Measurements from ENCODE around the gene MINDY2.

Gene MINDY2

GRCh38 chr15:58771621-58772250 is 634 bp downstream of the MINDY2 start:
- TF ChIP-seq TEAD4 (IDR thresholded peaks at IDR 0.05) (no peak), RAD21 (IDR thresholded peaks at IDR 0.05; ENCODE audit: low read depth) (no peak; the same call in 1 of the 2 replicates), CREB1 (IDR thresholded peaks at IDR 0.05; ENCODE audit: low read depth) (no peak), REST (IDR thresholded peaks at IDR 0.05; ENCODE audit: low read depth) (no peak)

GRCh38 chr15:58773024-58773423 is 1.9 kb downstream of the MINDY2 start:
- TF ChIP-seq YY1 (IDR thresholded peaks at IDR 0.05; ENCODE audit: low read depth) = no peak
- no peak for TF ChIP-seq NFIC (IDR thresholded peaks at IDR 0.05)
- no peak for TF ChIP-seq TEAD4 (IDR thresholded peaks at IDR 0.05)
- no peak for TF ChIP-seq REST (IDR thresholded peaks at IDR 0.05; ENCODE audit: low read depth)
- TF ChIP-seq TAF1 (IDR thresholded peaks at IDR 0.05; ENCODE audit: low read depth) = no peak
- TF ChIP-seq RAD21 (IDR thresholded peaks at IDR 0.05; ENCODE audit: low read depth) = no peak
- TF ChIP-seq MAX (IDR thresholded peaks at IDR 0.05) = no peak
- TF ChIP-seq CREB1 (IDR thresholded peaks at IDR 0.05; ENCODE audit: low read depth) = no peak
- TF ChIP-seq TCF12 (IDR thresholded peaks at IDR 0.05; ENCODE audit: low read depth) = no peak
- TF ChIP-seq ZBTB7A (IDR thresholded peaks at IDR 0.05; ENCODE audit: low read depth) = no peak
- no peak for TF ChIP-seq EGR1 (IDR thresholded peaks at IDR 0.05)
- no peak for TF ChIP-seq FOXM1 (IDR thresholded peaks at IDR 0.05; ENCODE audit: borderline replicate concordance, low read depth)
- TF ChIP-seq CEBPB (IDR thresholded peaks at IDR 0.05) = no peak
- no peak for TF ChIP-seq USF1 (IDR thresholded peaks at IDR 0.05)
- TF ChIP-seq EP300 (IDR thresholded peaks at IDR 0.05; ENCODE audit: borderline replicate concordance) = no peak

GRCh38 chr15:58775402-58775801 is 4.3 kb downstream of the MINDY2 start:
- TF ChIP-seq YY1 (IDR thresholded peaks at IDR 0.05; ENCODE audit: low read depth) (no peak), RAD21 (IDR thresholded peaks at IDR 0.05; ENCODE audit: low read depth) (no peak), MAX (IDR thresholded peaks at IDR 0.05) (no peak), EP300 (IDR thresholded peaks at IDR 0.05; ENCODE audit: borderline replicate concordance) (no peak), TAF1 (IDR thresholded peaks at IDR 0.05; ENCODE audit: low read depth) (no peak), TEAD4 (IDR thresholded peaks at IDR 0.05) (no peak), NFIC (IDR thresholded peaks at IDR 0.05) (no peak), CREB1 (IDR thresholded peaks at IDR 0.05; ENCODE audit: low read depth) (no peak), FOXM1 (IDR thresholded peaks at IDR 0.05; ENCODE audit: borderline replicate concordance, low read depth) (no peak), ZBTB7A (IDR thresholded peaks at IDR 0.05; ENCODE audit: low read depth) (no peak), USF1 (IDR thresholded peaks at IDR 0.05) (no peak), TCF12 (IDR thresholded peaks at IDR 0.05; ENCODE audit: low read depth) (no peak), REST (IDR thresholded peaks at IDR 0.05; ENCODE audit: low read depth) (no peak), CEBPB (IDR thresholded peaks at IDR 0.05) (no peak), EGR1 (IDR thresholded peaks at IDR 0.05) (no peak)

- TF ChIP-seq USF1 (IDR thresholded peaks at IDR 0.05) (no peak), FOXM1 (IDR thresholded peaks at IDR 0.05; ENCODE audit: borderline replicate concordance, low read depth) (no peak), CEBPB (IDR thresholded peaks at IDR 0.05) (no peak), CREB1 (IDR thresholded peaks at IDR 0.05; ENCODE audit: low read depth) (no peak), YY1 (IDR thresholded peaks at IDR 0.05; ENCODE audit: low read depth) (no peak), REST (IDR thresholded peaks at IDR 0.05; ENCODE audit: low read depth) (no peak), RAD21 (IDR thresholded peaks at IDR 0.05; ENCODE audit: low read depth) (no peak), TAF1 (IDR thresholded peaks at IDR 0.05; ENCODE audit: low read depth) (no peak), EGR1 (IDR thresholded peaks at IDR 0.05) (no peak), TEAD4 (IDR thresholded peaks at IDR 0.05) (no peak), EP300 (IDR thresholded peaks at IDR 0.05; ENCODE audit: borderline replicate concordance) (no peak), NFIC (IDR thresholded peaks at IDR 0.05) (no peak)
These were observed 6.0 kb downstream of the MINDY2 start for GRCh38 chr15:58777107-58777506.
